HCT116 (cell line): Measurements from ENCODE around the gene MAML1. TPM values are rescaled to one million over a fixed set of nuclear protein-coding genes. Genes with fewer than 3 reads are reported as not detected.

Experiments
- ATAC-seq: fragments of 200-7000 bp; cut with Tn5 transposase; 2 replicates; pipeline ENCODE4 v1.9.1; 2020; ENCODE audit warnings: mild to moderate bottlenecking, moderate library complexity
- BruUV-seq: library from RNA; stranded (reverse); fragments of 400-500 nt; replicated peaks from 2 replicates; lab custom pipeline; 2021; lab: Mats Ljungman, UMichigan
- CTCF ChIA-PET: fragments of 300-600 bp; sonication (Branson Sonifier 250); formaldehyde crosslinking; loops from one replicate; lab custom pipeline; 2021; ENCODE audit warnings: antibody characterized with exemption; lab: Charles Lee
- POLR2A ChIA-PET: fragments of 300-600, 350-600 bp; sonication (Branson Sonifier 250); formaldehyde crosslinking; loops from one replicate; lab custom pipeline; 2021; ENCODE audit warnings: antibody characterized with exemption; lab: Charles Lee
- RAD21 ChIA-PET, 2 experiments: fragments of 300-600 bp; sonication (Branson Sonifier 250); formaldehyde crosslinking; loops; one replicate each; lab custom pipeline; 2023; ENCODE audit warnings: low total read pairs in 2 of 2; ENCODE audit not compliant: uncharacterized antibody in 2 of 2, unreplicated experiment in 2 of 2, low non-redundant PET in 1 of 2; lab: Charles Lee
- DNase-seq: peaks from one replicate; pipeline ENCODE4 v3.0.0-alpha.2; 2010; ENCODE audit warnings: low read depth, low spot score
- H2AFZ ChIP-seq: fragments of 200-600 bp; shearing (Covaris generic), sonication (generic); 2 replicates; pipeline ENCODE4 v1.6.1; 2017; ENCODE audit warnings: low read depth, mixed run types, mixed read lengths, antibody characterized with exemption, low read length; ENCODE audit not compliant: poor library complexity, severe bottlenecking
- H3K27ac ChIP-seq: 2 replicates; pipeline ENCODE4 v1.5.1; 2012; ENCODE audit warnings: low read depth, low read length
- H3K27me3 ChIP-seq: fragments of 200-600 bp; sonication (generic); 2 replicates; pipeline ENCODE4 v1.6.1; 2016; ENCODE audit warnings: mixed run types, low read length, mixed read lengths; ENCODE audit not compliant: insufficient read depth
- H3K36me3 ChIP-seq, 2 experiments: fragments of 200-500 bp in 1 of 2; fragments of 200-600 bp in 1 of 2; sonication (Bioruptor generic) in 1 of 2; sonication (generic) in 1 of 2; 2 replicates each; pipeline versions ENCODE4 v1.5.1 to v1.6.1; 2014 to 2016; ENCODE audit warnings: low read length in 2 of 2, inconsistent platforms in 1 of 2, mixed read lengths in 1 of 2, mixed run types in 1 of 2; ENCODE audit not compliant: insufficient read depth in 2 of 2, control insufficient read depth in 1 of 2
- H3K4me1 ChIP-seq, 2 experiments: fragments of 200-600 bp in 1 of 2; sonication (generic) in 1 of 2; 2 replicates each; pipeline versions ENCODE4 v1.5.1 to v1.6.1; 2012 to 2017; ENCODE audit warnings: low read length in 2 of 2, inconsistent platforms in 1 of 2, mild to moderate bottlenecking in 1 of 2, mixed read lengths in 1 of 2, mixed run types in 1 of 2, moderate library complexity in 1 of 2; ENCODE audit not compliant: insufficient read depth in 2 of 2, control insufficient read depth in 1 of 2
- H3K4me2 ChIP-seq: fragments of 200-600 bp; sonication (generic); 2 replicates; pipeline ENCODE4 v1.6.1; 2017; ENCODE audit warnings: mixed run types, low read length, mixed read lengths
- H3K4me3 ChIP-seq, 2 experiments: fragments of 200-600 bp in 1 of 2; sonication (generic) in 1 of 2; replicated peaks in 1 of 2; 2 replicates each; pipeline ENCODE4 v1.5.1; 2011 to 2016; ENCODE audit warnings: low read length in 2 of 2, control low read depth in 1 of 2, low read depth in 1 of 2, mild to moderate bottlenecking in 1 of 2, mixed read lengths in 1 of 2, mixed run types in 1 of 2
- H3K79me2 ChIP-seq: fragments of 200-600 bp; sonication (generic); 2 replicates; pipeline ENCODE4 v1.6.1; 2017; ENCODE audit warnings: mild to moderate bottlenecking, mixed run types, low read length, moderate library complexity, mixed read lengths; ENCODE audit not compliant: insufficient read depth
- H3K9ac ChIP-seq: fragments of 200-600 bp; sonication (generic); 2 replicates; pipeline ENCODE4 v1.6.1; 2016; ENCODE audit warnings: low read length, mixed read lengths
- H3K9me2 ChIP-seq: fragments of 200-600 bp; sonication (generic), shearing (Covaris generic); 2 replicates; pipeline ENCODE4 v1.6.1; 2017; ENCODE audit warnings: mixed run types, mild to moderate bottlenecking, moderate library complexity; ENCODE audit not compliant: insufficient read depth
- H3K9me3 ChIP-seq, 2 experiments: fragments of 200-500 bp in 1 of 2; fragments of 200-600 bp in 1 of 2; sonication (Bioruptor generic) in 1 of 2; sonication (generic) in 1 of 2; 2 replicates each; pipeline ENCODE4 v1.6.1; 2014 to 2017; ENCODE audit warnings: low read length in 2 of 2, mixed read lengths in 2 of 2, inconsistent platforms in 1 of 2, low read depth in 1 of 2, mild to moderate bottlenecking in 1 of 2, mixed run types in 1 of 2, moderate library complexity in 1 of 2; ENCODE audit not compliant: control insufficient read depth in 1 of 2, insufficient read depth in 1 of 2
- H4K20me1 ChIP-seq: fragments of 200-600 bp; sonication (generic), shearing (Covaris generic); 2 replicates; pipeline ENCODE4 v1.6.1; 2017; ENCODE audit warnings: mixed run types, mild to moderate bottlenecking, moderate library complexity; ENCODE audit not compliant: insufficient read depth
- CBX3 ChIP-seq: IDR thresholded peaks from 2 replicates; pipeline ENCODE4 v1.6.1; 2012; ENCODE audit warnings: low read depth
- EGR1 ChIP-seq: IDR thresholded peaks from 2 replicates; pipeline ENCODE4 v1.6.1; 2012; ENCODE audit warnings: low read depth
- POLR2AphosphoS5 ChIP-seq: IDR thresholded peaks from 2 replicates; pipeline ENCODE4 v1.6.1; 2011; ENCODE audit warnings: mild to moderate bottlenecking, low read depth, low read length, moderate library complexity
- RAD21 ChIP-seq: IDR thresholded peaks from 2 replicates; pipeline ENCODE4 v1.6.1; 2012; ENCODE audit warnings: low read depth, mild to moderate bottlenecking
- SP1 ChIP-seq: IDR thresholded peaks from 2 replicates; pipeline ENCODE4 v1.6.1; 2012; ENCODE audit warnings: low read depth
- SRF ChIP-seq: IDR thresholded peaks from 2 replicates; pipeline ENCODE4 v1.6.1; 2012; ENCODE audit warnings: low read depth
- TCF7L2 ChIP-seq: IDR thresholded peaks from 2 replicates; pipeline ENCODE4 v1.7.0; 2011; ENCODE audit warnings: borderline replicate concordance, inconsistent platforms; ENCODE audit not compliant: insufficient read depth, insufficient read length; ENCODE audit errors: extremely low read depth
- intact Hi-C: fragments of 100-400 bp; cut with micrococcal nuclease; formaldehyde crosslinking; loops from 2 replicates; pipeline ENCODE4 v1.10.0; 2022
- total RNA-seq: library from RNA; stranded (reverse); gene quantifications from one replicate; pipeline ENCODE4 v1.2.1, GENCODE V29; 2021; ENCODE audit not compliant: unreplicated experiment
- TF ChIP-seq, protein P1 (sequence below): IDR thresholded peaks from 2 replicates; pipeline ENCODE4 v1.6.1; 2012; ENCODE audit warnings: low read depth

Gene MAML1
- total RNA-seq, 1 experiment from 2014 or later, result 29.5 TPM

DNA sequence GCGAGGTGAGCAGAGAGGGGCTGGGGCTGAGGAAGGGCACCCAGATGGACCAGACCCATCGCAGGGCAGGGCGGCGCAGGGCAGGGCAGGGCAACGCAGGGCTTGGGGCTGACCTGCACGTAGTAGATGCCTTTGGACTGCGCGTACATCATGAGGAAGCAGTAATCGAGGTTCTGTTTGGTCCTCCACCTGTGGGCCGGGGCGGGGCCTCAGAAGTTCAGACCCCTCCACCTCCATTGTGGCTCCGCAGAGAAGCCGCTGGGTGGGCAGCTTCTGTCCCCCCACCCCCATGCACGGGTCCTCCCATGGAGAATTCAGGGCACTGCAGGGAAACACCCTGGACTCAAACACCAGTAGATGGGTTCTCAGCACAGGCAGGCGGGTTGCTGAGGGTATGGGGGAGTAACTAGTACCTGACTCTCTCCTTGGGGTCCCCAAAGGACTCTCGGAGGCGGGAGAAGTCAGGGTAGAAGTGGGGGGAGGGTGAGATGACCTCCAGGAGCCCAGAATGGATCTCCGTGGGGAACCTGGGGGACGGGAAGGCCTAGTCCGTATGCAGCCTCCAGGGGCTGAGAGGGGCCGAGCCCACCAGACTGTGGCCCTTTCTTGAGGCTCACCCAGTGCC is 67.6 kb downstream of the MAML1 start (continued):
- TF ChIP-seq TCF7L2, result no peak
- TF ChIP-seq, all 23 proteins: peak for 0

DNA sequence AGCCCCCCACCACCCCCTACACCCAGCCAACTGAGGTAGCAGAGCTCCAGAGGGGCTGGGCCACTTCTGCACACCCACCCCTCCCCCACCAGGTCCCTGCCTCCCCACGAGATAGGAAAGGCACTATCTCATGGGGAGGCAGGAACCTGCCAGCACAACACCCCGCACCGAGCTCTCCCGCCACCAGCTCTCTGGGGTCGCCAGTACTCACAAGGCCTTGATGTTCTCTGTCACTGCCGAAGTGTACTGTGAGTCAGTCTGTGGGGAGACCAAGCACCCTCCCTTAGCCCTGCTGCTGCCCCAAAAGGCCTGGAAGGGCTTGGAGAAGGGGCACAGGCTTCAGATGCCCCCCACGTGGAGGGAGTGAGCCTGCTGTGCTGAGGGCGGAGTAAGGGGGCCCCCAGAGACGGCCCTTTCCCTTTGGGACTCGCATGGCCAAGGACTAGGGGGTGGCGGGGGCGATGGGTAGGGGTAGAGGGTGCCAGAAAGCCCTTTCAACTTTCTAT is 68.1 kb downstream of the MAML1 start:
- ChIA-PET POLR2A (no interaction called here), CTCF (no interaction called here), RAD21 (no interaction called here)
- DNase-seq (no peak), ATAC-seq (no peak)
- Histone ChIP-seq H3K4me2 (no peak overlapping the region), H2AFZ (no peak overlapping the region), H3K79me2 (peaks cover 37% of the 10 kb centered on the region), H3K4me1 (peaks cover 31 to 49% of the 10 kb centered on the region in 2 experiments), H3K27me3 (no peaks in the 10 kb centered on the region), H3K9ac (no peak overlapping the region), H4K20me1 (no peaks in the 10 kb centered on the region), H3K4me3 (no peak overlapping the region), H3K27ac (no peak overlapping the region), H3K9me2 (no peaks in the 10 kb centered on the region), H3K9me3 (no peaks in the 10 kb centered on the region), H3K36me3 (peaks cover 5 to 20% of the 10 kb centered on the region in 2 experiments; a peak in 1 of 4 replicates)
- intact Hi-C loops, result loop anchor here (5.0 kb wide), 2 partner anchors 107 to 292 kb away; partner anchors contain the start of gene TBC1D9B
- no peak for TF ChIP-seq CBX3
- no peak for TF ChIP-seq TCF7L2
- TF ChIP-seq, protein P1, sequence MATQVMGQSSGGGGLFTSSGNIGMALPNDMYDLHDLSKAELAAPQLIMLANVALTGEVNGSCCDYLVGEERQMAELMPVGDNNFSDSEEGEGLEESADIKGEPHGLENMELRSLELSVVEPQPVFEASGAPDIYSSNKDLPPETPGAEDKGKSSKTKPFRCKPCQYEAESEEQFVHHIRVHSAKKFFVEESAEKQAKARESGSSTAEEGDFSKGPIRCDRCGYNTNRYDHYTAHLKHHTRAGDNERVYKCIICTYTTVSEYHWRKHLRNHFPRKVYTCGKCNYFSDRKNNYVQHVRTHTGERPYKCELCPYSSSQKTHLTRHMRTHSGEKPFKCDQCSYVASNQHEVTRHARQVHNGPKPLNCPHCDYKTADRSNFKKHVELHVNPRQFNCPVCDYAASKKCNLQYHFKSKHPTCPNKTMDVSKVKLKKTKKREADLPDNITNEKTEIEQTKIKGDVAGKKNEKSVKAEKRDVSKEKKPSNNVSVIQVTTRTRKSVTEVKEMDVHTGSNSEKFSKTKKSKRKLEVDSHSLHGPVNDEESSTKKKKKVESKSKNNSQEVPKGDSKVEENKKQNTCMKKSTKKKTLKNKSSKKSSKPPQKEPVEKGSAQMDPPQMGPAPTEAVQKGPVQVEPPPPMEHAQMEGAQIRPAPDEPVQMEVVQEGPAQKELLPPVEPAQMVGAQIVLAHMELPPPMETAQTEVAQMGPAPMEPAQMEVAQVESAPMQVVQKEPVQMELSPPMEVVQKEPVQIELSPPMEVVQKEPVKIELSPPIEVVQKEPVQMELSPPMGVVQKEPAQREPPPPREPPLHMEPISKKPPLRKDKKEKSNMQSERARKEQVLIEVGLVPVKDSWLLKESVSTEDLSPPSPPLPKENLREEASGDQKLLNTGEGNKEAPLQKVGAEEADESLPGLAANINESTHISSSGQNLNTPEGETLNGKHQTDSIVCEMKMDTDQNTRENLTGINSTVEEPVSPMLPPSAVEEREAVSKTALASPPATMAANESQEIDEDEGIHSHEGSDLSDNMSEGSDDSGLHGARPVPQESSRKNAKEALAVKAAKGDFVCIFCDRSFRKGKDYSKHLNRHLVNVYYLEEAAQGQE, result no peak
- no peak for TF ChIP-seq RAD21
- TF ChIP-seq POLR2AphosphoS5, result no peak
- no peak for TF ChIP-seq SP1
- TF ChIP-seq SRF, result no peak
- no peak for TF ChIP-seq EGR1
- BruUV-seq, result no TSS peak
